ENCODE measurements around the gene PATE2. TPM values are rescaled to one million over a fixed set of nuclear protein-coding genes. Genes with fewer than 3 reads are reported as not detected.

Gene PATE2
- total and polyA plus RNA-seq, 2 of the 4 experiments (the other 2 are of a cell fraction) = not detected

DNA sequence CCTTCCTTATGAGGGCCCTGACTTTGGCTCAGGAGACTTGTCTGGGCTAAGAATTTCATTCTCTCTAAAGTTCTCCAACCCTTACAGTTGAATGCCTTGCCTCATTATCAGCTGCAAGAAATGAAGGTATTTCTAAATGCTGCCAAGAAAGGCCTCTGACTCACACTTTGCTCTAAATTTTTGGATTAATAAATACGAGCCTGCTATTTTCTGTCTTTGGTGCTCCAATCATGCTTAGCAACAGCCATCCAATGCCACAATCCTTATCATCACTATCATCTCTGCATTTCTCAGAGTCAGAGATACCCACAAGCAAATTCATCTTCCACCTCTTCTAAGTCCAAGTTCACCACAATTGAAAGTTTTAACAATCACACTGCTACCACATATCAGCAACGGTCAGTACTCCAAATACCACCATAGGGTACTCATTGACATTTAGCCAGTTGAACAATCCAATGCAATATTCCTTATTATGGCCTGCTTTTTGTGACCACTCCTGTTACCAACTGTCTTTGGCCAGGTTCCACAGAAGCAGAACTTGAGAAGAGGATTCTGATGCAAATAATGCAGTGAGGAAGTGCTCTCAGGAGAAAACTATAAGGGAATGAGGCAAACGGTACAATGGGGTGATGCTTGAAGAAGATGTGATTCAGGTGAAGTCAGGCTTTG is 5.7 kb downstream of the PATE2 start:
- Histone ChIP-seq H3K56ac (ENCODE audit: extremely low read depth, insufficient read depth, low read length) (no peak overlapping the region), H3K14ac (replicated peaks; ENCODE audit: low read depth, low read length) (no peak overlapping the region), H2AK5ac (ENCODE audit: low read depth, low read length) (no peak overlapping the region), H3K79me1 (ENCODE audit: low read depth in 1 of 2, low read length in 2 of 2) (no peaks in the 10 kb centered on the region), H4K5ac (ENCODE audit: low read depth, low read length) (no peak overlapping the region), H3K9me1 (ENCODE audit: insufficient read depth, low read length) (no peaks in the 10 kb centered on the region), H4K8ac (ENCODE audit: low read depth in 2 of 2, low read length in 2 of 2) (no peak overlapping the region), H3K27me3 (ENCODE audit: control insufficient read depth, insufficient read depth, low read length) (no peaks in the 10 kb centered on the region; the same call in 1 of the 2 replicates), H4K20me1 (ENCODE audit: insufficient read depth, low read length) (no peaks in the 10 kb centered on the region), H3K23ac (ENCODE audit: low read depth, low read length) (no peak overlapping the region), H2BK20ac (ENCODE audit: low read depth, low read length) (no peak overlapping the region), H3K4me2 (ENCODE audit: low read depth, low read length) (no peak overlapping the region), H4K91ac (ENCODE audit: insufficient read depth, low read depth, low read length) (no peak overlapping the region), H2BK120ac (ENCODE audit: low read depth, low read length) (no peak overlapping the region), H3K18ac (ENCODE audit: low read depth, low read length) (no peak overlapping the region), H2BK15ac (ENCODE audit: low read depth, low read length) (no peak overlapping the region), H3K9ac (ENCODE audit: low read depth, low read length) (no peak overlapping the region), H3K9me3 (ENCODE audit: control insufficient read depth, insufficient read depth, low read length) (no peaks in the 10 kb centered on the region), H3K4ac (ENCODE audit: low read depth, low read length) (no peak overlapping the region), H2BK5ac (ENCODE audit: low read depth, low read length, poor library complexity, severe bottlenecking) (no peak overlapping the region), H2AK9ac (replicated peaks; ENCODE audit: low read depth, low read length, poor library complexity) (no peak overlapping the region), H2AFZ (replicated peaks; ENCODE audit: low read length, poor library complexity) (no peak overlapping the region), H3K27ac (ENCODE audit: insufficient read depth, low read length) (no peak overlapping the region), H3K4me1 (ENCODE audit: control insufficient read depth, insufficient read depth, low read length) (no peaks in the 10 kb centered on the region), H3K4me3 (ENCODE audit: insufficient read depth, low read depth, low read length) (no peak overlapping the region), H3K36me3 (ENCODE audit: control insufficient read depth, insufficient read depth, low read length) (no peaks in the 10 kb centered on the region)
- in situ Hi-C loops (cut with MboI; ENCODE audit: low sequenced_read_pairs) = no loop called here
- peak; percentile 71 for ATAC-seq (ENCODE audit: low read depth)
- POLR2A ChIA-PET (ENCODE audit: unreplicated experiment) = no interaction called here
- dilution Hi-C loops (cut with HindIII; ENCODE audit: low sequenced_read_pairs, unreplicated experiment) = no loop called here
- BruUV-seq (replicated peaks) = no TSS peak
- 40% methylated on average over 1 of the region's 3 CpGs; no CpG with 5 or more reads in 1 of the 2 experiments for WGBS, 2 experiments (ENCODE audit: extremely low coverage in 2 of 2, insufficient read length in 1 of 2)
- TF ChIP-seq CEBPB (IDR thresholded peaks at IDR 0.05; ENCODE audit: low read depth, low read length) (no peak), SMC3 (IDR thresholded peaks at IDR 0.05; ENCODE audit: low read depth, low read length) (no peak), MAZ (IDR thresholded peaks at IDR 0.05; ENCODE audit: borderline replicate concordance, low read depth, low read length) (no peak), RAD21 (IDR thresholded peaks at IDR 0.05; ENCODE audit: low read length) (no peak), FOS (IDR thresholded peaks at IDR 0.05; ENCODE audit: low read depth, low read length) (no peak), NFE2L2 (IDR thresholded peaks at IDR 0.05; ENCODE audit: low read depth, low read length) (no peak), RFX5 (IDR thresholded peaks at IDR 0.05; ENCODE audit: low read depth, low read length) (no peak)
- TF ChIP-seq, protein P1, sequence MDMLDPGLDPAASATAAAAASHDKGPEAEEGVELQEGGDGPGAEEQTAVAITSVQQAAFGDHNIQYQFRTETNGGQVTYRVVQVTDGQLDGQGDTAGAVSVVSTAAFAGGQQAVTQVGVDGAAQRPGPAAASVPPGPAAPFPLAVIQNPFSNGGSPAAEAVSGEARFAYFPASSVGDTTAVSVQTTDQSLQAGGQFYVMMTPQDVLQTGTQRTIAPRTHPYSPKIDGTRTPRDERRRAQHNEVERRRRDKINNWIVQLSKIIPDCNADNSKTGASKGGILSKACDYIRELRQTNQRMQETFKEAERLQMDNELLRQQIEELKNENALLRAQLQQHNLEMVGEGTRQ (IDR thresholded peaks at IDR 0.05; ENCODE audit: low read depth, low read length) = no peak
- peak; percentile 63 for DNase-seq
- intact Hi-C loops (cut with micrococcal nuclease) = no loop called here
- CTCF ChIA-PET = no interaction called here
